GM18870 (cell line): ENCODE measurements around the gene MAGED1.

Experiments
- ATAC-seq: cut with Tn5 transposase; IDR thresholded peaks from one replicate; pipeline ENCODE4 v1.9.1; 2021; ENCODE audit warnings: moderate library complexity; ENCODE audit not compliant: unreplicated experiment

MAGED1 gene

GRCh38 chrX:51892921-51893745 lies at the start of gene MAGED1:
Gene MAGED1, plus strand, starts transcription at chrX:51893623. Its CDS starts 682 bp downstream, at chrX:51894305.
- peak; percentile 71 for ATAC-seq

- no peak for ATAC-seq
These were observed 46.0 kb upstream of the MAGED1 start for GRCh38 chrX:51847463-51847862.

DNA sequence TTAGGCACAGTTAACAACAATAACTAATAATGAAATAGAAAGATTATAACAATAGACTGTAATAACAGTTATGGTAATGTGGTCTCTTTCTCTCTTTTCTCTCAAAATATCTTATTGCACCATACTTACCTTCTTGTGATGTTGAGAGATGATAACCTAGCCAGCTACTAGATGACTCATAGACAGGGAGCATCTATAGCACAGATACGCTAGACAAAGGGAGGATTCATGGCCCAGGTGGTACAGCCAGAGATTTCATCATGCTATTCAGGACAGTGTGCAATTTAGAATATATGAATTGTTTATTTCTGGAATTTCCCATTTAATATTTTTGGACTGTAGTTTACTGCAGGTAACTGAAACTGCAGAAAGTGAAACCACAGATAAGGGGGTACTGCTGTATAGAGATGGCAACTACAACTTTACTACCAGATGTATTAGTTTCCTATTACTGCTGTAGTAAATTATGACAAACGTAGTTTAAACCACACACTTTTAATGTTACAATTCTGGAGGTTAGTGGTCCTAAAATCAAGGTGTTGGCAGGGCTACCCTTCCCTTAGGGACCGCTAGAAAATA lies 41.8 kb upstream of the MAGED1 start:
- peak; percentile 81 for ATAC-seq

- no peak for ATAC-seq
These were observed 41.3 kb upstream of the MAGED1 start for GRCh38 chrX:51852096-51852495.

DNA sequence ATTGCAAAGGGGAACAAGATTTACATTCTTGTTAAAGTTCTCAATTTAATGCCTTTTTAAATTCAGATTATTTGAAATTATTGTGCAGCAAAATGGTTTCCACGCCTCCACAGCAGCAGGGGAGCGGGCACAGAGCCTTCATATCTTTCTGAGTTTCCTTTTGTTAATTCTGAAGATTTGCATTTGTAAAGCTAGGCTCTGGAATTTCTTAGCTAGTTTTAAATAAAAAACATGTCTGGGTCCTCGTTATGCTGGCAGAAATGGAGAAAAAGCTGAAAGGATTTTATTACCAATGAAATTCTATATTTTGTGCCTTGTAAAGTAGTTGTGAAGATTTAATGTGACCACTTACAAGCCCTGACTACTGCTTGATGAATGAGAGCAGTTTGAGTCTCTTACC lies 40.8 kb upstream of the MAGED1 start:
- no peak for ATAC-seq

GRCh38 chrX:51853251-51853650 lies 40.2 kb upstream of the MAGED1 start:
- no peak for ATAC-seq

DNA sequence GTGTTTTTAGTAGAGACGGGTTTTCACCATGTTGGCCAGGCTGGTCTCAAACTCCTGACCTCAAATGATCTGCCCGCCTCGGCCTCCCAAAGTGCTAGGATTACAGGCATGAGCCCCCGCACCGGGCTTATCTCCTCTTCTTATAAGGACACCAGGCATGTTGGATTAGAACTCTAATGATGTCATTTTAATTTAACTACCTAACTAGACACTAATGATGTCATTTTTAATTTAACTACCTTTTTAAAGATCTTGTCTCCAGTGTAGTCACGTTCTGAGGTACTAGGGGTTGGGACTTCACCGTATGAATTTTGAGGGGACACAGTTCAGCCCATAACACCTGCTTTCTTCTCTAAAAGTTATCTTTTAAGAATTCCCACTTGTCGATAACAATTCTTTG lies 37.7 kb upstream of the MAGED1 start:
- ATAC-seq: no peak

GRCh38 chrX:51857159-51857733 lies 36.2 kb upstream of the MAGED1 start:
- no peak for ATAC-seq

GRCh38 chrX:51860679-51861078 lies 32.7 kb upstream of the MAGED1 start:
- ATAC-seq: no peak

GRCh38 chrX:51862920-51863319 lies 30.5 kb upstream of the MAGED1 start:
- peak; percentile 86 for ATAC-seq

- no peak for ATAC-seq
These were observed 27.2 kb upstream of the MAGED1 start for GRCh38 chrX:51866210-51866609.

- no peak for ATAC-seq
These were observed 25.8 kb upstream of the MAGED1 start for GRCh38 chrX:51867626-51868025.

GRCh38 chrX:51870354-51870753 lies 23.1 kb upstream of the MAGED1 start:
- no peak for ATAC-seq

DNA sequence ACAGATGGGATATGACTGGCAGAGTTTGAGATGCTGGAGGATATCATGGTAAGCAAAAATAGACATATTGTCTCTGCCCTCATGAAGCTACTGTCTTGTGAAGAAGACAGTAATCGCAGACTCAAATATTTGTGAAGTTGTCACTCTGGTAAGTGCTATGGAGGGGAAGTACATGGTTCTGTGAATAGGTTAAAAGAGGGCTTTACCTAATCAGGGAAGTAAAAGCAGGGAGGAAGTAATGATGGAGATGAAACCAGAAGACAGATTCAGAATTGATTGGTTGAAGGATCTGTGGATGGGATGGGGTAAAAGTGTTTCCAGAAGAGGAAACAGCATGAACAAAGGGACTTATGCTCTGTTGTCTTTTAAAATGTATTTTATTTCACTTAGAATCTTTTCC lies 19.3 kb upstream of the MAGED1 start:
- no peak for ATAC-seq

DNA sequence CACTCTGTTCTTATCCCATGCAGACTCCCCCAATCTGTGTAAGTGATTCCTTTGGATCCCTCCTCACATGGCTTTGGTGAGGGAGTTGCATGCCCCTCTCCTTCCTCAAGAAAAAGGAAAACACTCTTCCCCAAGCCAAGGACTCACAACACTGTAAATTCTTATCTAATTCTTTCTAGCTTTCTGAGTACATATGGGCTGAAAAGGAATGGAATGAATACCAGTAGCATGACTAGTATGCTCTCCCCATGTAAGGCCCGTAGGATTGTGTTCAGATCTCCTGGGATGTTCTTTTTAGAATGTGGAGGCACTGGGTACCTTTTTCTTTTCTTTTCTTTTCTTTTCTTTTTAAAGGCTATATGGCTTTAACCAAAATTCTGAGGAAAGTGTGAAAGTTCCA lies 17.0 kb upstream of the MAGED1 start:
- ATAC-seq: no peak

DNA sequence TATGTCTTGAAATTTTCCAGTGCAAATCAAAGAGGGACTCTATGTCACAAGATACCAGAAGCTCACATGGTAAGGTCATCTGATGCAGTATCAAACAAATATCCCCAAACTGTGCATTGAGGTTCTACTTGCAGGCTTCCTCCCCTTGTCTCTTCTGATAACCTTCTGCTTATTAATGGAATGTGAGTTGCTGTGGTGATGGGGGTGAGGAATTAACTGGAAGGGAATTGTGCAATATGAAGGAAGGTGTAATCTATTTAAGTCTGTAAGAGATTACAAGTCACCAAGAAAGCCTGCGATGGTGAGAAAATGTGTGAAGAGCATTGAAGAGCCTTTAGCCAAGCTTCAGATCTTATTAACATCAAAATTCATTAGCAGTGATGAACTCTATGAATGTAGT lies 15.4 kb upstream of the MAGED1 start:
- no peak for ATAC-seq

DNA sequence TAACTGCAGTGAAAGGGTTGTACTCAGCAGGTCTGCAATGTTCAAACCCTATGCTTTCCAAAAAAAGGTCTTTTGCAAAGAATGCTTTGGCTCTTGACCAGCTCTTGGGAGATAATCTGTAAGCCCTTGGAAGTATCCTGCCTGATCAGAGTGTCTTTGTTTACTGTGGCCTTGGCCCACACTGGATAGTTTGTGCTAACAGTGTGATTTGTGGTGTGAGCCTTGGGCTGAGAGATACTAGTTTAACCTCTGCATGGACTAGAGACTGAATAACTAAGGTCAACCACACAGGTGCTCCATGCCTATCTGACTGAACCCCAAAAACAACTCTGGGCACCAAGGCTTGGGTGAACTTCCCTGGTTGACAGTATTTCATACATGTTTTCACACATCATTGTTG lies 3.6 kb upstream of the MAGED1 start:
- ATAC-seq: no peak

GRCh38 chrX:51891245-51891644 lies 2.2 kb upstream of the MAGED1 start:
- no peak for ATAC-seq

- ATAC-seq: no peak
These were observed 1.4 kb upstream of the MAGED1 start for GRCh38 chrX:51891821-51892551.

GRCh38 chrX:51893931-51894696 lies 691 bp downstream of the MAGED1 start:
- ATAC-seq: no peak
